Measurements from ENCODE around the gene MRPL27. TPM values are rescaled to one million over a fixed set of nuclear protein-coding genes. Genes with fewer than 3 reads are reported as not detected.

MRPL27 gene
- total RNA-seq, 1 donor from 2014 or later, result 55.5 TPM

GRCh38 chr17:50318501-50319285, 54.3 kb downstream of the MRPL27 start:
- DNase-seq (ENCODE audit: low spot score), result no peak

Other genes starting within 250 kb of the MRPL27 start
- 8.8 TPM for gene SAMD14, start 243.0 kb downstream of the MRPL27 start, total RNA-seq
- 61.5 TPM for gene PPP1R9B, start 222.5 kb downstream of the MRPL27 start, total RNA-seq
- 23.5 TPM for gene SGCA, start 207.2 kb downstream of the MRPL27 start, total RNA-seq
- gene COL1A1, start 171.6 kb downstream of the MRPL27 start, total RNA-seq, result 421 TPM
- gene TMEM92, start 98.7 kb downstream of the MRPL27 start, total RNA-seq, result 27.2 TPM
- gene XYLT2, start 27.1 kb downstream of the MRPL27 start, total RNA-seq, result 37.0 TPM
- 1.4 TPM for gene EME1, start within 50 bp of the MRPL27 start, total RNA-seq
- gene LRRC59, start 24.3 kb upstream of the MRPL27 start, total RNA-seq, result 71.2 TPM
- gene ACSF2, start 53.0 kb upstream of the MRPL27 start, total RNA-seq, result 67.5 TPM
- 2.1 TPM for gene CHAD, start 95.7 kb upstream of the MRPL27 start, total RNA-seq
- gene RSAD1, start 105.7 kb upstream of the MRPL27 start, total RNA-seq, result 35.4 TPM
- gene MYCBPAP, start 135.3 kb upstream of the MRPL27 start, total RNA-seq, result 4.6 TPM
- 92.7 TPM for gene EPN3, start 159.6 kb upstream of the MRPL27 start, total RNA-seq
- gene SPATA20, start 174.0 kb upstream of the MRPL27 start, total RNA-seq, result 70.0 TPM
- 0.26 TPM for gene CACNA1G, start 187.5 kb upstream of the MRPL27 start, total RNA-seq